ENCODE measurements around the gene ELMO1. TPM values are rescaled to one million over a fixed set of nuclear protein-coding genes. Genes with fewer than 3 reads are reported as not detected.

ELMO1 gene
- total and polyA plus RNA-seq, 12 donors: 7.5 to 46.8 (median 14.9) TPM

- Histone ChIP-seq H3K27ac (no peak overlapping the region), H3K36me3 (replicated peaks in 1 of 2) (no peaks in the 10 kb centered on the region), H3K9me3 (replicated peaks in 1 of 3) (no peaks in the 10 kb centered on the region), H3K27me3 (no peaks in the 10 kb centered on the region), H3K4me3 (no peak overlapping the region), H3K4me1 (replicated peaks in 1 of 2) (no peaks in the 10 kb centered on the region)
- TF ChIP-seq, protein P1, sequence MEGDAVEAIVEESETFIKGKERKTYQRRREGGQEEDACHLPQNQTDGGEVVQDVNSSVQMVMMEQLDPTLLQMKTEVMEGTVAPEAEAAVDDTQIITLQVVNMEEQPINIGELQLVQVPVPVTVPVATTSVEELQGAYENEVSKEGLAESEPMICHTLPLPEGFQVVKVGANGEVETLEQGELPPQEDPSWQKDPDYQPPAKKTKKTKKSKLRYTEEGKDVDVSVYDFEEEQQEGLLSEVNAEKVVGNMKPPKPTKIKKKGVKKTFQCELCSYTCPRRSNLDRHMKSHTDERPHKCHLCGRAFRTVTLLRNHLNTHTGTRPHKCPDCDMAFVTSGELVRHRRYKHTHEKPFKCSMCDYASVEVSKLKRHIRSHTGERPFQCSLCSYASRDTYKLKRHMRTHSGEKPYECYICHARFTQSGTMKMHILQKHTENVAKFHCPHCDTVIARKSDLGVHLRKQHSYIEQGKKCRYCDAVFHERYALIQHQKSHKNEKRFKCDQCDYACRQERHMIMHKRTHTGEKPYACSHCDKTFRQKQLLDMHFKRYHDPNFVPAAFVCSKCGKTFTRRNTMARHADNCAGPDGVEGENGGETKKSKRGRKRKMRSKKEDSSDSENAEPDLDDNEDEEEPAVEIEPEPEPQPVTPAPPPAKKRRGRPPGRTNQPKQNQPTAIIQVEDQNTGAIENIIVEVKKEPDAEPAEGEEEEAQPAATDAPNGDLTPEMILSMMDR (IDR thresholded peaks at IDR 0.05): no peak
- DNase-seq: no peak
- WGBS, 4 donors: 90 to 93% (median 91%) methylated on average over 7 of the region's 7 CpGs
- intact Hi-C loops (cut with DNase I): no loop called here
These were observed 23.0 kb upstream of the ELMO1 start for GRCh38 chr7:37471619-37472018.

DNA sequence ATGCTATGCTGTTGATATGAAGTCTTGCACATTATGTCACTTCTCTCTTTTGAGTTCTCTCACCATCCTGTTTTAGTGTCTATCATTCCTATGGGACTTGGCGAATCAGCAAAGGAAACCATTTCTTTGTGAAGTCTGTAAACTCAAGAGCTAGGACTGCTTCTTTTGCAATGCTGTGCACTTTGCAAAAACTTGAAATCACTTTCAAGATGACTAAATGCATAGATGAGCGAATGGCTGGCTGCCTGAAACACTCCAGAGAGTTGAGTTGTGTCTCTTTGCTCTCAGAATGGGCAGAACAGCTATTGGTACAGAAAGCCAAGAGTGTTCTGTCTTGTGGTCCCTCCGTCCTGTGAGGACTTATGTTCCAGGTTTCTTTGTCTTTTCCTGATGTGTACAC lies 18.3 kb upstream of the ELMO1 start:
- no peak for DNase-seq
- Histone ChIP-seq H3K4me3 (no peak overlapping the region), H3K9me3 (replicated peaks in 1 of 3) (no peaks in the 10 kb centered on the region), H3K4me1 (replicated peaks in 1 of 2) (no peaks in the 10 kb centered on the region), H3K36me3 (replicated peaks in 1 of 2) (no peaks in the 10 kb centered on the region), H3K27ac (no peak overlapping the region), H3K27me3 (no peaks in the 10 kb centered on the region)
- intact Hi-C loops (cut with DNase I): no loop called here
- 77 to 85% (median 79%) methylated on average over 3 of the region's 3 CpGs for WGBS, 4 donors
- no peak for TF ChIP-seq POLR2A (IDR thresholded peaks at IDR 0.05)
- TF ChIP-seq, protein P1 (IDR thresholded peaks at IDR 0.05): no peak

DNA sequence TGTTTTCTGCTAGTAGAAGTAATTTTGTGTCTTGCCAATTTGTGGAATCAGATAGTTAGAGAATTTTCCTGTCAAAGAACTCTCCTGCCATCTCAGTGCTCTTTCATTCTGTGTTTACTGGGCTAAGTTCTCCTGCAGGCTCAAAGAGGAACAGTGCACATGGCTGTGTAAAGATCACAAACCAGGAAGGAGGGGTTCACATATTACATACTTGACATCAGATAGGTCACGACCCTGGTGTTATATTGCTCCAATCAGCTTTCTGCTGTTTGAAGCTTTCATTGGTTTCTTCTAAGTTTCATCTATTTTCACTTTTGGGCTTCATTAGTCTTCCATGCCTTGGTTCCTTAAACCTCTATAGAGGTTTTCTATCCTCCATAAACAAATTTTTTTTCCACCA lies 13.5 kb upstream of the ELMO1 start:
- TF ChIP-seq, protein P1 (IDR thresholded peaks at IDR 0.05): no peak
- no peak for TF ChIP-seq POLR2A (IDR thresholded peaks at IDR 0.05)
- H3K9me3 ChIP-seq (replicated peaks in 1 of 3): no peaks in the 10 kb centered on the region
- H3K4me3 ChIP-seq: no peak overlapping the region
- no peaks in the 10 kb centered on the region for H3K36me3 ChIP-seq (replicated peaks in 1 of 2)
- H3K4me1 ChIP-seq (replicated peaks in 1 of 2): no peaks in the 10 kb centered on the region
- H3K27me3 ChIP-seq: no peaks in the 10 kb centered on the region
- 46 to 67% (median 55%) methylated on average over 1 of the region's 1 CpG for WGBS, 4 donors
- intact Hi-C loops (cut with DNase I): no loop called here
- H3K27ac ChIP-seq: no peak overlapping the region
- DNase-seq: no peak

GRCh38 chr7:37455081-37455480 lies 6.4 kb upstream of the ELMO1 start:
- TF ChIP-seq, protein P1 (IDR thresholded peaks at IDR 0.05): no peak
- no peak for TF ChIP-seq POLR2A (IDR thresholded peaks at IDR 0.05)
- H3K27me3 ChIP-seq: no peaks in the 10 kb centered on the region
- H3K4me3 ChIP-seq: no peak overlapping the region
- WGBS, 4 donors: 82 to 88% (median 86%) methylated on average over 3 of the region's 3 CpGs
- no peaks in the 10 kb centered on the region for H3K9me3 ChIP-seq (replicated peaks in 1 of 3)
- no peak overlapping the region for H3K27ac ChIP-seq
- H3K36me3 ChIP-seq (replicated peaks in 1 of 2): no peaks in the 10 kb centered on the region
- no peaks in the 10 kb centered on the region for H3K4me1 ChIP-seq (replicated peaks in 1 of 2)
- no peak for DNase-seq
- intact Hi-C loops (cut with DNase I): no loop called here

Measured in adrenal gland (tissue), 12 donors.